ENCODE results near the gene LONRF2. TPM values are rescaled to one million over a fixed set of nuclear protein-coding genes. Genes with fewer than 3 reads are reported as not detected.

The LONRF2 gene
- total and polyA plus RNA-seq, 2 experiments from 2014 or later = 0.69 to 1.9 TPM

GRCh38 chr2:100327742-100328141 lies 5.4 kb upstream of the LONRF2 start:
- H3K9me2 ChIP-seq (replicated peaks; ENCODE audit: insufficient read depth) = no peaks in the 10 kb centered on the region
- H3K79me2 ChIP-seq = no peaks in the 10 kb centered on the region
- WGBS (ENCODE audit: low lambda C conversion rate, missing lambda C conversion rate) = 88% methylated on average over 4 of the region's 4 CpGs
- H3K9me3 ChIP-seq (ENCODE audit: low read depth) = no peaks in the 10 kb centered on the region
- H3K4me2 ChIP-seq = no peak overlapping the region
- no peaks in the 10 kb centered on the region for H4K20me1 ChIP-seq (ENCODE audit: insufficient read depth, poor library complexity, severe bottlenecking)
- no peak overlapping the region for H2AFZ ChIP-seq
- no peaks in the 10 kb centered on the region for H3K36me3 ChIP-seq (replicated peaks; ENCODE audit: insufficient read depth, low read depth)
- peaks cover 43% of the 10 kb centered on the region for H3K27me3 ChIP-seq
- H3K27ac ChIP-seq = no peak overlapping the region
- H3K4me3 ChIP-seq = no peak overlapping the region
- no peaks in the 10 kb centered on the region for H3K4me1 ChIP-seq (ENCODE audit: insufficient read depth)
- TF ChIP-seq EZH2 (IDR thresholded peaks at IDR 0.05; ENCODE audit: borderline replicate concordance) (no peak), EZH2phosphoT487 (IDR thresholded peaks at IDR 0.05; ENCODE audit: low read depth, severe bottlenecking, unreplicated experiment) (no peak), CTCF (IDR thresholded peaks at IDR 0.05; ENCODE audit: poor library complexity) (no peak)
- DNase-seq (ENCODE audit: low spot score) = no peak

DNA sequence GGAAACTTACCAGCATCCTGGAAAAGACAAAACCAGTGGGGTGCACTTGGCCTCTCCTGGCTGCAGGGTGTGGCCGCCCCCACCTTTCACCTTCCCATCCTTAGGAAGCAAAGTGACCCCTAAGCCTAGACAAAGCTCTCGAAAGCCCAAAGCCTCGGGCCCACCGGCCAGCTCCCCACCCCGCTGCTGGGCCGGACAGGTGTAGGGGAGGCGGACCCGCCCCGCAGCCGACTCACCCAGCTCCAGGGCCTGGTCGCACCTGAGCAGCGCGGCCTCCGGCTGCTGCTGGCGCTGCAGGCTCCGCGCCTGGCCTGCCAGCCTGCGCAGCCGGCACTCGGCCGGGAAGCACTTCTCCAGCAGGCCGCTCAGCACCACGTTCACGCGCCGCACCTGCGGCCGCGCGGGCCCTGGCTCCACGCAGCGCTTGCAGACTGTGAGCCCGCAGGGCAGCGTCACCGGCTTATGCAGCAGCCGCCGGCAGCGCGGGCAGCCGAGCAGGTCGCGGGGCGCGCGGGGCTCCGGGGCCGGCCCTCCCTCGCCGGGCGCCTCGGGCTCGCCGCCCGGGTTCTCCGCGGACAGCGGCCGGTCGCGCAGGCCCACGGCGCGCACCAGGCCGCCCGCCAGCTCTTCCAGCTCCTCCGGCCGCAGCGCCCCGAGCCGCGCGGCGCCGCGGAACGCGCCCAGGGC lies 979 bp downstream of the LONRF2 start:
- Histone ChIP-seq H4K20me1 (ENCODE audit: insufficient read depth, poor library complexity, severe bottlenecking) (peaks cover 3% of the 10 kb centered on the region), H2AFZ (peak overlapping the region; percentile 52), H3K4me1 (ENCODE audit: insufficient read depth) (no peaks in the 10 kb centered on the region), H3K9me2 (replicated peaks; ENCODE audit: insufficient read depth) (no peaks in the 10 kb centered on the region), H3K9me3 (ENCODE audit: low read depth) (peaks cover 11% of the 10 kb centered on the region), H3K36me3 (replicated peaks; ENCODE audit: insufficient read depth, low read depth) (no peaks in the 10 kb centered on the region), H3K79me2 (no peaks in the 10 kb centered on the region), H3K27me3 (peaks cover 56% of the 10 kb centered on the region), H3K4me2 (peak overlapping the region; percentile 93), H3K27ac (no peak overlapping the region), H3K4me3 (peak overlapping the region; percentile 55)
- 1% methylated on average over 50 of the region's 77 CpGs for WGBS (ENCODE audit: low lambda C conversion rate, missing lambda C conversion rate)
- DNase-seq (ENCODE audit: low spot score) = peak; percentile 81
- peak; percentile 35 for TF ChIP-seq CTCF (IDR thresholded peaks at IDR 0.05; ENCODE audit: poor library complexity)
- TF ChIP-seq EZH2 (IDR thresholded peaks at IDR 0.05; ENCODE audit: borderline replicate concordance) = no peak

- peak; percentile 5 for DNase-seq (ENCODE audit: low spot score)
- TF ChIP-seq EZH2 (IDR thresholded peaks at IDR 0.05; ENCODE audit: borderline replicate concordance) = no peak
- 52% methylated on average over 19 of the region's 19 CpGs for WGBS (ENCODE audit: low lambda C conversion rate, missing lambda C conversion rate)
- no peaks in the 10 kb centered on the region for H3K4me1 ChIP-seq (ENCODE audit: insufficient read depth)
- peak overlapping the region; percentile 55 for H3K4me3 ChIP-seq
- no peaks in the 10 kb centered on the region for H3K9me2 ChIP-seq (replicated peaks; ENCODE audit: insufficient read depth)
- H3K36me3 ChIP-seq (replicated peaks; ENCODE audit: insufficient read depth, low read depth) = no peaks in the 10 kb centered on the region
- no peaks in the 10 kb centered on the region for H3K79me2 ChIP-seq
- H3K4me2 ChIP-seq = peak overlapping the region; percentile 86
- H2AFZ ChIP-seq = peak overlapping the region; percentile 52
- H4K20me1 ChIP-seq (ENCODE audit: insufficient read depth, poor library complexity, severe bottlenecking) = peaks cover 3% of the 10 kb centered on the region
- H3K27ac ChIP-seq = no peak overlapping the region
- H3K27me3 ChIP-seq = peaks cover 51% of the 10 kb centered on the region
- peaks cover 11% of the 10 kb centered on the region for H3K9me3 ChIP-seq (ENCODE audit: low read depth)
Observed at GRCh38 chr2:100320547-100321178, 1.6 kb downstream of the LONRF2 start.

- WGBS (ENCODE audit: low lambda C conversion rate, missing lambda C conversion rate) = 84% methylated on average over 1 of the region's 1 CpG
- Histone ChIP-seq H3K36me3 (replicated peaks; ENCODE audit: insufficient read depth, low read depth) (no peaks in the 10 kb centered on the region), H3K27me3 (peaks cover 21% of the 10 kb centered on the region), H3K9me3 (ENCODE audit: low read depth) (peaks cover 11% of the 10 kb centered on the region), H2AFZ (no peak overlapping the region), H3K27ac (no peak overlapping the region), H3K4me2 (no peak overlapping the region), H3K4me3 (no peak overlapping the region), H4K20me1 (ENCODE audit: insufficient read depth, poor library complexity, severe bottlenecking) (peaks cover 3% of the 10 kb centered on the region), H3K4me1 (ENCODE audit: insufficient read depth) (no peaks in the 10 kb centered on the region), H3K9me2 (replicated peaks; ENCODE audit: insufficient read depth) (no peaks in the 10 kb centered on the region), H3K79me2 (no peaks in the 10 kb centered on the region)
- no peak for DNase-seq (ENCODE audit: low spot score)
- TF ChIP-seq EZH2phosphoT487 (IDR thresholded peaks at IDR 0.05; ENCODE audit: low read depth, severe bottlenecking, unreplicated experiment) = no peak
- no peak for TF ChIP-seq EZH2 (IDR thresholded peaks at IDR 0.05; ENCODE audit: borderline replicate concordance)
- no peak for TF ChIP-seq CTCF (IDR thresholded peaks at IDR 0.05; ENCODE audit: poor library complexity)
Observed at GRCh38 chr2:100317634-100318033, 4.7 kb downstream of the LONRF2 start.

All from hepatocyte (in vitro differentiated cells).